ENCODE measurements around the gene TLR10. TPM values are rescaled to one million over a fixed set of nuclear protein-coding genes. Genes with fewer than 3 reads are reported as not detected.

Gene TLR10
- total RNA-seq, 1 experiment from 2014 or later = not detected

GRCh38 chr4:38795087-38795486 is 12.3 kb upstream of the TLR10 start:
- no peak for ATAC-seq
- DNase-seq = no peak
- TF ChIP-seq, protein P1, sequence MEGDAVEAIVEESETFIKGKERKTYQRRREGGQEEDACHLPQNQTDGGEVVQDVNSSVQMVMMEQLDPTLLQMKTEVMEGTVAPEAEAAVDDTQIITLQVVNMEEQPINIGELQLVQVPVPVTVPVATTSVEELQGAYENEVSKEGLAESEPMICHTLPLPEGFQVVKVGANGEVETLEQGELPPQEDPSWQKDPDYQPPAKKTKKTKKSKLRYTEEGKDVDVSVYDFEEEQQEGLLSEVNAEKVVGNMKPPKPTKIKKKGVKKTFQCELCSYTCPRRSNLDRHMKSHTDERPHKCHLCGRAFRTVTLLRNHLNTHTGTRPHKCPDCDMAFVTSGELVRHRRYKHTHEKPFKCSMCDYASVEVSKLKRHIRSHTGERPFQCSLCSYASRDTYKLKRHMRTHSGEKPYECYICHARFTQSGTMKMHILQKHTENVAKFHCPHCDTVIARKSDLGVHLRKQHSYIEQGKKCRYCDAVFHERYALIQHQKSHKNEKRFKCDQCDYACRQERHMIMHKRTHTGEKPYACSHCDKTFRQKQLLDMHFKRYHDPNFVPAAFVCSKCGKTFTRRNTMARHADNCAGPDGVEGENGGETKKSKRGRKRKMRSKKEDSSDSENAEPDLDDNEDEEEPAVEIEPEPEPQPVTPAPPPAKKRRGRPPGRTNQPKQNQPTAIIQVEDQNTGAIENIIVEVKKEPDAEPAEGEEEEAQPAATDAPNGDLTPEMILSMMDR (conservative IDR thresholded peaks at IDR 0.05; ENCODE audit: low read depth, low read length) = no peak
- TF ChIP-seq EZH2phosphoT487 (IDR thresholded peaks at IDR 0.05; ENCODE audit: borderline replicate concordance, low read length) = no peak
- no peak for TF ChIP-seq EZH2 (IDR thresholded peaks at IDR 0.05; ENCODE audit: low read length, unreplicated experiment)
- no peaks in the 10 kb centered on the region for H3F3A ChIP-seq (ENCODE audit: low read length, unreplicated experiment)
- ChIA-PET POLR2A (ENCODE audit: unreplicated experiment) (interaction anchor here (0.7 kb wide), 1 partner anchor 11 kb away, joined by 4 read pairs; no protein-coding TSS in a partner anchor), CTCF (no interaction called here)
- H3K27ac ChIP-seq (ENCODE audit: low read length) = no peak overlapping the region
- H3K9me2 ChIP-seq (replicated peaks; ENCODE audit: low read length) = no peaks in the 10 kb centered on the region
- H3K36me3 ChIP-seq (ENCODE audit: low read depth, low read length) = no peaks in the 10 kb centered on the region
- no TSS peak for BruUV-seq (replicated peaks)
- no peaks in the 10 kb centered on the region for H4K20me1 ChIP-seq (ENCODE audit: low read length)
- intact Hi-C loops (cut with micrococcal nuclease) = no loop called here
- H3K4me2 ChIP-seq (ENCODE audit: low read length) = no peak overlapping the region
- H3K9ac ChIP-seq (ENCODE audit: low read length) = no peak overlapping the region
- no peak overlapping the region for H3K4me3 ChIP-seq (ENCODE audit: low read length)
- no peaks in the 10 kb centered on the region for H3K79me2 ChIP-seq (ENCODE audit: low read length)
- no peaks in the 10 kb centered on the region for H3K27me3 ChIP-seq (ENCODE audit: low read length)
- no peaks in the 10 kb centered on the region for H3K4me1 ChIP-seq (ENCODE audit: insufficient read depth, low read length)
- H2AFZ ChIP-seq (ENCODE audit: low read length) = no peak overlapping the region
- H3K9me3 ChIP-seq (ENCODE audit: low read length) = no peaks in the 10 kb centered on the region

GRCh38 chr4:38794051-38794450 is 11.3 kb upstream of the TLR10 start:
- no peaks in the 10 kb centered on the region for H3F3A ChIP-seq (ENCODE audit: low read length, unreplicated experiment)
- no peak overlapping the region for H3K4me3 ChIP-seq (ENCODE audit: low read length)
- H3K36me3 ChIP-seq (ENCODE audit: low read depth, low read length) = no peaks in the 10 kb centered on the region
- no peak overlapping the region for H3K9ac ChIP-seq (ENCODE audit: low read length)
- no peak for DNase-seq
- H2AFZ ChIP-seq (ENCODE audit: low read length) = no peak overlapping the region
- H3K27me3 ChIP-seq (ENCODE audit: low read length) = no peaks in the 10 kb centered on the region
- ATAC-seq = no peak
- no peaks in the 10 kb centered on the region for H3K9me3 ChIP-seq (ENCODE audit: low read length)
- H3K79me2 ChIP-seq (ENCODE audit: low read length) = no peaks in the 10 kb centered on the region
- H3K4me1 ChIP-seq (ENCODE audit: insufficient read depth, low read length) = no peaks in the 10 kb centered on the region
- TF ChIP-seq EZH2phosphoT487 (IDR thresholded peaks at IDR 0.05; ENCODE audit: borderline replicate concordance, low read length) = no peak
- TF ChIP-seq, protein P1 (conservative IDR thresholded peaks at IDR 0.05; ENCODE audit: low read depth, low read length) = no peak
- no peak for TF ChIP-seq EZH2 (IDR thresholded peaks at IDR 0.05; ENCODE audit: low read length, unreplicated experiment)
- no peaks in the 10 kb centered on the region for H4K20me1 ChIP-seq (ENCODE audit: low read length)
- intact Hi-C loops (cut with micrococcal nuclease) = no loop called here
- no TSS peak for BruUV-seq (replicated peaks)
- H3K4me2 ChIP-seq (ENCODE audit: low read length) = no peak overlapping the region
- CTCF ChIA-PET = no interaction called here
- no peak overlapping the region for H3K27ac ChIP-seq (ENCODE audit: low read length)
- H3K9me2 ChIP-seq (replicated peaks; ENCODE audit: low read length) = no peaks in the 10 kb centered on the region
- POLR2A ChIA-PET (ENCODE audit: unreplicated experiment) = no interaction called here

GRCh38 chr4:38791010-38791409 is 8.2 kb upstream of the TLR10 start:
- Histone ChIP-seq H4K20me1 (ENCODE audit: low read length) (no peaks in the 10 kb centered on the region), H3K4me2 (ENCODE audit: low read length) (no peak overlapping the region), H3K9me2 (replicated peaks; ENCODE audit: low read length) (no peaks in the 10 kb centered on the region), H3K27me3 (ENCODE audit: low read length) (no peaks in the 10 kb centered on the region), H3F3A (ENCODE audit: low read length, unreplicated experiment) (no peaks in the 10 kb centered on the region), H2AFZ (ENCODE audit: low read length) (no peak overlapping the region), H3K4me3 (ENCODE audit: low read length) (no peak overlapping the region), H3K36me3 (ENCODE audit: low read depth, low read length) (no peaks in the 10 kb centered on the region), H3K79me2 (ENCODE audit: low read length) (no peaks in the 10 kb centered on the region), H3K9ac (ENCODE audit: low read length) (no peak overlapping the region), H3K9me3 (ENCODE audit: low read length) (no peaks in the 10 kb centered on the region), H3K27ac (ENCODE audit: low read length) (no peak overlapping the region), H3K4me1 (ENCODE audit: insufficient read depth, low read length) (no peaks in the 10 kb centered on the region)
- no peak for DNase-seq
- ATAC-seq = no peak
- TF ChIP-seq EZH2phosphoT487 (IDR thresholded peaks at IDR 0.05; ENCODE audit: borderline replicate concordance, low read length) (no peak), EZH2 (IDR thresholded peaks at IDR 0.05; ENCODE audit: low read length, unreplicated experiment) (no peak)
- TF ChIP-seq, protein P1 (conservative IDR thresholded peaks at IDR 0.05; ENCODE audit: low read depth, low read length) = no peak
- ChIA-PET CTCF (no interaction called here), POLR2A (ENCODE audit: unreplicated experiment) (no interaction called here)
- intact Hi-C loops (cut with micrococcal nuclease) = no loop called here
- no TSS peak for BruUV-seq (replicated peaks)

Measured in PC-3 (cell line).